ENCODE data around the gene CAPS. TPM values are rescaled to one million over a fixed set of nuclear protein-coding genes. Genes with fewer than 3 reads are reported as not detected.
"Not testable (repeated sequence)": the region's sequence is repeated elsewhere in the genome, so short reads cannot be mapped to it uniquely, and the experiment has no call there.

CAPS gene
- total RNA-seq, 1 experiment from 2014 or later: 32.0 TPM

DNA sequence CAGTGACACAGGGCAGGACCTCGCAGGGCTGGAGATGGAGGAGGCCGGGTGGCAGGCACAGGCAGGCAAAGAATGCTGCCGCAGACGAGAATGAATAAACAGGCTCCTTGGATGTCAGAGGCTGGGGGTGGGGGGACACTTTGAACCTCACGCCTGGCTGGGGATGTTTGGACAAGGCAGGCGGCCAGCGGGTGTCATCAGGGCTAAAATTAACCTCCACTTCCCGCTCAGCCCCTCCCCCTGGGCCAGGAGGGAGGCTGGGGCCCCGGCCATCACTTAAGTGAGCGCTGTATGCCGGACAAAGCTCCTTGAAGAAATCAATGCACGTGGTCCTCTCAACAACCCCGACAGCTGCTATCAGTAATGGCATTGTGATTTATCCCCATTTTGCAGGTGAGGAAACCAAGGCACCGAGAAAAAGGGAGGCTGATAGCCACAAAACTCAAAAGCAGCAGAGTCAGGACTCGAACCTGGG lies 33.4 kb upstream of the CAPS start:
- Histone ChIP-seq H2AFZ (no peak overlapping the region), H3K4me2 (no peak overlapping the region)
- no peak for DNase-seq

GRCh38 chr19:5881543-5882299 lies 32.3 kb upstream of the CAPS start:
- no TSS peak for BruUV-seq (replicated peaks)
- no peaks in the 10 kb centered on the region for H3K79me2 ChIP-seq (ENCODE audit: low read depth)
- no peak overlapping the region for H3K27ac ChIP-seq
- no peak overlapping the region for H3K4me3 ChIP-seq
- no peak overlapping the region for H3K4me2 ChIP-seq
- no peaks in the 10 kb centered on the region for H3K36me3 ChIP-seq (ENCODE audit: low read depth)
- no peaks in the 10 kb centered on the region for H3F3A ChIP-seq (ENCODE audit: insufficient read depth, low read depth)
- POLR2A ChIA-PET (ENCODE audit: unreplicated experiment): no interaction called here
- TF ChIP-seq EZH2 (IDR thresholded peaks at IDR 0.05; ENCODE audit: low read depth) (no peak), CTCF (conservative IDR thresholded peaks at IDR 0.05) (no peak)
- no peak for DNase-seq
- H2AFZ ChIP-seq: no peak overlapping the region
- no peaks in the 10 kb centered on the region for H3K4me1 ChIP-seq (replicated peaks; ENCODE audit: insufficient read depth)
- intact Hi-C loops (cut with micrococcal nuclease; ENCODE audit: unreplicated experiment): no loop called here
- H3K27me3 ChIP-seq (ENCODE audit: insufficient read depth, low read depth): no peaks in the 10 kb centered on the region
- no peaks in the 10 kb centered on the region for H3K9me3 ChIP-seq (ENCODE audit: insufficient read depth, low read depth)
- H3K9me2 ChIP-seq (ENCODE audit: insufficient read depth): no peaks in the 10 kb centered on the region
- CTCF ChIA-PET: no interaction called here
- no peaks in the 10 kb centered on the region for H4K20me1 ChIP-seq (ENCODE audit: insufficient read depth)

More for the DNA sequence above, 33.4 kb upstream of the CAPS start:
- TF ChIP-seq CTCF (conservative IDR thresholded peaks at IDR 0.05): no peak
- TF ChIP-seq EZH2 (IDR thresholded peaks at IDR 0.05; ENCODE audit: low read depth): no peak
- BruUV-seq (replicated peaks): no TSS peak
- Histone ChIP-seq H3F3A (ENCODE audit: insufficient read depth, low read depth) (no peaks in the 10 kb centered on the region; the same call in 1 of the 2 replicates), H3K9me3 (ENCODE audit: insufficient read depth, low read depth) (no peaks in the 10 kb centered on the region), H3K27ac (no peak overlapping the region), H3K79me2 (ENCODE audit: low read depth) (no peaks in the 10 kb centered on the region), H3K36me3 (ENCODE audit: low read depth) (no peaks in the 10 kb centered on the region), H4K20me1 (ENCODE audit: insufficient read depth) (no peaks in the 10 kb centered on the region), H3K27me3 (ENCODE audit: insufficient read depth, low read depth) (no peaks in the 10 kb centered on the region), H3K9me2 (ENCODE audit: insufficient read depth) (no peaks in the 10 kb centered on the region), H3K4me3 (no peak overlapping the region), H3K4me1 (replicated peaks; ENCODE audit: insufficient read depth) (no peaks in the 10 kb centered on the region)
- POLR2A ChIA-PET (ENCODE audit: unreplicated experiment): no interaction called here
- intact Hi-C loops (cut with micrococcal nuclease; ENCODE audit: unreplicated experiment): no loop called here
- CTCF ChIA-PET: no interaction called here

GRCh38 chr19:5882421-5882968 lies 31.6 kb upstream of the CAPS start:
- DNase-seq: no peak
- no peaks in the 10 kb centered on the region for H3K79me2 ChIP-seq (ENCODE audit: low read depth)
- BruUV-seq (replicated peaks): no TSS peak
- no peaks in the 10 kb centered on the region for H3F3A ChIP-seq (ENCODE audit: insufficient read depth, low read depth)
- H3K9me3 ChIP-seq (ENCODE audit: insufficient read depth, low read depth): no peaks in the 10 kb centered on the region
- POLR2A ChIA-PET (ENCODE audit: unreplicated experiment): no interaction called here
- intact Hi-C loops (cut with micrococcal nuclease; ENCODE audit: unreplicated experiment): no loop called here
- H3K4me2 ChIP-seq: no peak overlapping the region
- H3K4me1 ChIP-seq (replicated peaks; ENCODE audit: insufficient read depth): no peaks in the 10 kb centered on the region
- H2AFZ ChIP-seq: no peak overlapping the region
- TF ChIP-seq CTCF (conservative IDR thresholded peaks at IDR 0.05) (no peak), EZH2 (IDR thresholded peaks at IDR 0.05; ENCODE audit: low read depth) (no peak)
- no peaks in the 10 kb centered on the region for H3K9me2 ChIP-seq (ENCODE audit: insufficient read depth)
- H4K20me1 ChIP-seq (ENCODE audit: insufficient read depth): no peaks in the 10 kb centered on the region
- CTCF ChIA-PET: no interaction called here
- no peak overlapping the region for H3K27ac ChIP-seq
- no peaks in the 10 kb centered on the region for H3K36me3 ChIP-seq (ENCODE audit: low read depth)
- no peaks in the 10 kb centered on the region for H3K27me3 ChIP-seq (ENCODE audit: insufficient read depth, low read depth)
- no peak overlapping the region for H3K4me3 ChIP-seq

DNA sequence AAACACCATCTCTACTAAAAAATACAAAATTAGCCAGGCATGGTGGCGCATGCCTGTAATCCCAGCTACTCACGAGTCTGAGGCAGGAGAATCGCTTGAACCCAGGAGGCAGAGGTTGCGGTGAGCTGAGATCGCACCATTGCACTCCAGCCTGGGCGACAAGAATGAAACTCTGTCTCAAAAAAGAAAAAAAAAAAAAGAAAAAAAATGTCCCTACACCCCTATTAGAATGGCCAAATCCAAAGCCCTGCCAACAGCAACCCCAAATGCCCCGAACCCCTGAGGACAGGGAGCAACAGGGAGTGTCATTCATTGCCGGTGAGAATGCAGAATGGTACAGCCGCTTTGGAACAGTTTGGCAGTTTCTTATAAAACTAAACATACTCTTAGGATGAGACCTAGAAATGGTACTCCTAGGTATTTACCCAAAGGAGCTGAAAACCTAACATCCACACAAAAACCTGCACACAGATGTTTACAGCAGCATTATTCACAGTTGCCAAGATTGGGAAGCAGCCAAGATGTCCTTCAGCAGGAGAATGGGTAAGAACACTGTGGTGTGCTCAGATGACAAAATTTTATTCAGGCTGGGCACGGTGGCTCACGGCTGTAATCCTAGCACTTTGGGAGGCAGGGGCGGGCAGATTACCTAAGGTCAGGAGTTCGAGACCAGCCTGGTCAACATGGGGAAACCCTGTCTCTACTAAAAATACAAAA lies 30.7 kb upstream of the CAPS start:
- H3K36me3 ChIP-seq (ENCODE audit: low read depth); H3F3A ChIP-seq (ENCODE audit: insufficient read depth, low read depth); H3K79me2 ChIP-seq (ENCODE audit: low read depth); CTCF ChIA-PET; H3K4me1 ChIP-seq (replicated peaks; ENCODE audit: insufficient read depth); H4K20me1 ChIP-seq (ENCODE audit: insufficient read depth); H3K9me2 ChIP-seq (ENCODE audit: insufficient read depth); H3K27ac ChIP-seq; DNase-seq; H3K27me3 ChIP-seq (ENCODE audit: insufficient read depth, low read depth); intact Hi-C loops (cut with micrococcal nuclease; ENCODE audit: unreplicated experiment); BruUV-seq (replicated peaks); H3K9me3 ChIP-seq (ENCODE audit: insufficient read depth, low read depth); H3K4me3 ChIP-seq; H3K4me2 ChIP-seq; H2AFZ ChIP-seq: not testable (repeated sequence)
- POLR2A ChIA-PET (ENCODE audit: unreplicated experiment): interaction anchor here (0.7 kb wide), 1 partner anchor 33 kb away, joined by 3 read pairs; no protein-coding TSS in a partner anchor
